NCI-H128 (cell line): ENCODE results near the gene HMX1.

Experiments
- DNase-seq: peaks from one replicate; lab custom pipeline; 2025; ENCODE audit not compliant: unreplicated experiment; lab: John Stamatoyannopoulos, UW

HMX1 gene

GRCh38 chr4:8842614-8843013 is 29.0 kb downstream of the HMX1 start:
- DNase-seq = no peak

GRCh38 chr4:8841678-8842268 is 29.9 kb downstream of the HMX1 start:
- DNase-seq = no peak

- no peak for DNase-seq
Observed at GRCh38 chr4:8840816-8841455, 30.7 kb downstream of the HMX1 start.

- no peak for DNase-seq
Observed at GRCh38 chr4:8840006-8840793, 31.4 kb downstream of the HMX1 start.

- DNase-seq = no peak
Observed at GRCh38 chr4:8838961-8839431, 32.6 kb downstream of the HMX1 start.

- DNase-seq = no peak
Observed at GRCh38 chr4:8838296-8838960, 33.2 kb downstream of the HMX1 start.

- DNase-seq = no peak
Observed at GRCh38 chr4:8837181-8837841, 34.3 kb downstream of the HMX1 start.

- DNase-seq = no peak
Observed at GRCh38 chr4:8836664-8837171, 34.9 kb downstream of the HMX1 start.

- DNase-seq = no peak
Observed at GRCh38 chr4:8835521-8836365, 35.9 kb downstream of the HMX1 start.

GRCh38 chr4:8834681-8835220 is 36.9 kb downstream of the HMX1 start:
- no peak for DNase-seq

- DNase-seq = no peak
Observed at GRCh38 chr4:8832113-8832915, 39.3 kb downstream of the HMX1 start.

GRCh38 chr4:8831221-8832112 is 40.2 kb downstream of the HMX1 start:
- no peak for DNase-seq

- no peak for DNase-seq
Observed at GRCh38 chr4:8830611-8831200, 40.9 kb downstream of the HMX1 start.

GRCh38 chr4:8830056-8830455 is 41.6 kb downstream of the HMX1 start:
- DNase-seq = no peak

GRCh38 chr4:8829584-8829983 is 42.1 kb downstream of the HMX1 start:
- no peak for DNase-seq

- no peak for DNase-seq
Observed at GRCh38 chr4:8828869-8829268, 42.8 kb downstream of the HMX1 start.

GRCh38 chr4:8821151-8821950 is 50.3 kb downstream of the HMX1 start:
- no peak for DNase-seq
